Loucy (cell line): ENCODE results near the gene ZC3H18.

Experiments used
- H2AFZ ChIP-seq: fragments of 200-600 bp; sonication (generic); 2 replicates; pipeline ENCODE4 v1.6.0; 2016; ENCODE audit warnings: antibody characterized with exemption, mild to moderate bottlenecking, low read length, moderate library complexity
- H3F3A ChIP-seq: fragments of 200-600 bp; 2 replicates; pipeline ENCODE4 v1.6.0; 2016; ENCODE audit warnings: antibody characterized with exemption, low read depth, mild to moderate bottlenecking
- H3K27me3 ChIP-seq: fragments of 200-600 bp; sonication (generic); 2 replicates; pipeline ENCODE4 v1.6.1; 2014; ENCODE audit warnings: low read length, mild to moderate bottlenecking; ENCODE audit not compliant: insufficient read depth, poor library complexity, severe bottlenecking
- H3K36me3 ChIP-seq: fragments of 200-600 bp; sonication (generic); 2 replicates; pipeline ENCODE4 v1.6.1; 2016; ENCODE audit warnings: low read length; ENCODE audit not compliant: insufficient read depth
- H3K4me1 ChIP-seq: fragments of 200-600 bp; sonication (generic); 2 replicates; pipeline ENCODE4 v1.5.1; 2014; ENCODE audit warnings: low read length, mild to moderate bottlenecking; ENCODE audit not compliant: insufficient read depth, poor library complexity, severe bottlenecking
- H3K4me2 ChIP-seq: fragments of 200-600 bp; sonication (generic); 2 replicates; pipeline ENCODE4 v1.6.0; 2014; ENCODE audit warnings: antibody characterized with exemption, low read length, low read depth, mild to moderate bottlenecking; ENCODE audit not compliant: poor library complexity, severe bottlenecking
- H3K4me3 ChIP-seq: fragments of 200-600 bp; sonication (generic); 2 replicates; pipeline ENCODE4 v1.5.1; 2014; ENCODE audit warnings: low read length, mild to moderate bottlenecking, mixed read lengths; ENCODE audit not compliant: poor library complexity, severe bottlenecking
- H3K79me2 ChIP-seq: fragments of 200-600 bp; sonication (generic); 2 replicates; pipeline ENCODE4 v1.6.1; 2014; ENCODE audit warnings: low read length; ENCODE audit not compliant: insufficient read depth
- H3K9ac ChIP-seq: fragments of 200-600 bp; sonication (generic); 2 replicates; pipeline ENCODE4 v1.6.0; 2014; ENCODE audit warnings: mild to moderate bottlenecking, low read depth, low read length, moderate library complexity; ENCODE audit not compliant: poor library complexity, severe bottlenecking
- H3K9me2 ChIP-seq: fragments of 200-600 bp; sonication (generic); replicated peaks from 2 replicates; pipeline ENCODE4 v1.6.1; 2016; ENCODE audit warnings: low read depth, low read length, mixed read lengths
- H3K9me3 ChIP-seq: fragments of 200-600 bp; sonication (generic); 2 replicates; pipeline ENCODE4 v1.6.1; 2014; ENCODE audit warnings: mild to moderate bottlenecking, antibody characterized with exemption, low read length, low read depth; ENCODE audit not compliant: insufficient read depth
- H4K20me1 ChIP-seq: fragments of 200-600 bp; sonication (generic); 2 replicates; pipeline ENCODE4 v1.6.0; 2014; ENCODE audit warnings: antibody characterized with exemption, low read length, mild to moderate bottlenecking; ENCODE audit not compliant: insufficient read depth, poor library complexity, severe bottlenecking
- EZH2phosphoT487 ChIP-seq: fragments of 200-600 bp; IDR thresholded peaks from 2 replicates; pipeline ENCODE4 v1.6.1; 2018; ENCODE audit warnings: antibody characterized with exemption, mild to moderate bottlenecking, moderate library complexity, borderline replicate concordance
- TF ChIP-seq, protein P1 (sequence below): fragments of 200-600 bp; sonication (generic); conservative IDR thresholded peaks from 2 replicates; pipeline ENCODE4 v1.5.1; 2014; ENCODE audit warnings: mild to moderate bottlenecking, antibody characterized with exemption, low read length

The ZC3H18 gene

DNA sequence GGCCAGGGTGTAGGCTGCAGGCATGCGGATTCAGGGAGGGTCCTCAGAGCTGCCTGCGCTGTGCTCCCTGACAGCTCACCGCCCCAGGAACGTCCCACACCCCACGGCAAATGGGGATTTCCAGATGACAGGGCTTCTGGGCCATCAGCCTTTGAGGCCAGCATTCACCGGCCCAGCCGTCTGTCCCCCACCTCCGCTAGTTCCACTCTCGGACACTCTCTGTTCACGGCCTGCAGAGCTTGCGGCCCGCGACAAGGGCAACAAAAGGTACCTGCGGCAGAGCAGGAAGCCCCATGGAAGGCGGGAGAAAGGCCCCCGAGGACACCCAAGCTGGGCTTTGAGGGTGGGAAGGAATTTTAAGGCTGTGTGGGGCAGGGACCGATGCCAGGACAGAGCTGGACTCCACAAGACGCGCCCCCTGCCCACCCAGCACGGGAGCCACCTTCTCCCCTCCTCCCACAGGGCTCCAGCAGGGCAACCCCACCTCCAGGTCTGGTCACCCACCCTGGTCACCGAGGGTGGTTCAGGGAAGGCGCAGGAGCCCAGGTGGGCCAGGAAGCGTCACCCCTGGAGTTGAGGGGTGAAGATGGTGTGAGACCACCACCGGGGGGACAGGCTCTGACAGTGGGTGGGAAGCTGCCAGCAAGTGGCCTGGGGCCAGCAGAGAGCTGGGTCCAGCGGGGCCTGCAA, 86.2 kb downstream of the ZC3H18 start:
- no peak overlapping the region for H3K9ac ChIP-seq
- no peaks in the 10 kb centered on the region for H4K20me1 ChIP-seq
- no peak overlapping the region for H2AFZ ChIP-seq
- H3K27me3 ChIP-seq, result no peaks in the 10 kb centered on the region
- no peak overlapping the region for H3K4me3 ChIP-seq
- TF ChIP-seq, protein P1, sequence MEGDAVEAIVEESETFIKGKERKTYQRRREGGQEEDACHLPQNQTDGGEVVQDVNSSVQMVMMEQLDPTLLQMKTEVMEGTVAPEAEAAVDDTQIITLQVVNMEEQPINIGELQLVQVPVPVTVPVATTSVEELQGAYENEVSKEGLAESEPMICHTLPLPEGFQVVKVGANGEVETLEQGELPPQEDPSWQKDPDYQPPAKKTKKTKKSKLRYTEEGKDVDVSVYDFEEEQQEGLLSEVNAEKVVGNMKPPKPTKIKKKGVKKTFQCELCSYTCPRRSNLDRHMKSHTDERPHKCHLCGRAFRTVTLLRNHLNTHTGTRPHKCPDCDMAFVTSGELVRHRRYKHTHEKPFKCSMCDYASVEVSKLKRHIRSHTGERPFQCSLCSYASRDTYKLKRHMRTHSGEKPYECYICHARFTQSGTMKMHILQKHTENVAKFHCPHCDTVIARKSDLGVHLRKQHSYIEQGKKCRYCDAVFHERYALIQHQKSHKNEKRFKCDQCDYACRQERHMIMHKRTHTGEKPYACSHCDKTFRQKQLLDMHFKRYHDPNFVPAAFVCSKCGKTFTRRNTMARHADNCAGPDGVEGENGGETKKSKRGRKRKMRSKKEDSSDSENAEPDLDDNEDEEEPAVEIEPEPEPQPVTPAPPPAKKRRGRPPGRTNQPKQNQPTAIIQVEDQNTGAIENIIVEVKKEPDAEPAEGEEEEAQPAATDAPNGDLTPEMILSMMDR, result no peak
- TF ChIP-seq EZH2phosphoT487, result no peak
- H3K79me2 ChIP-seq, result peaks cover 22% of the 10 kb centered on the region; the same call in 1 of the 2 replicates
- H3F3A ChIP-seq, result no peaks in the 10 kb centered on the region
- H3K36me3 ChIP-seq, result no peaks in the 10 kb centered on the region; the same call in 1 of the 2 replicates
- no peak overlapping the region for H3K4me2 ChIP-seq
- H3K4me1 ChIP-seq, result peaks cover 5% of the 10 kb centered on the region
- H3K9me2 ChIP-seq, result no peaks in the 10 kb centered on the region
- no peaks in the 10 kb centered on the region for H3K9me3 ChIP-seq

DNA sequence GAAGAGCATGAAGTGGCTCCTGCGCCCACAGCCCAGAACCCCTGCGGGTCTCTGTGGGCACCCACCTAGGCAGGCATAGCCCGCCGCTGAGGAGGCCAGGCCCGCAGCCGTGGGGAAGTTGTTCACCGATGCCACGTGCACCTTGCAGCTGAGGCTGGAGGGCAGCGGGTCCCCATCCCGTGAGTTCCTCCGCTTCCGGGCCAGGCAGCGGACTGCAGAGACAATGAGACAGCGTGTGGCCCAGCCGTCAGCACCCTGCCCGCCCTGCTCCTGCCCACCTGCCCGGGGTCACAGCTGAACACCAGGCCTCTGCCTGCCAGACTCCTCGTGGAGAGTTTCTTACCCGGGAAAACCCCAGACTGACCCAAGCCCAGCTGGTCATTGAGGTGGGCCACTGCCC, 87.2 kb downstream of the ZC3H18 start:
- Histone ChIP-seq H3K4me2 (no peak overlapping the region), H2AFZ (no peak overlapping the region), H3K79me2 (peaks cover 30% of the 10 kb centered on the region; the same call in 1 of the 2 replicates), H3K9me3 (no peaks in the 10 kb centered on the region), H3K4me1 (no peaks in the 10 kb centered on the region), H3K9ac (no peak overlapping the region), H3K27me3 (no peaks in the 10 kb centered on the region), H3K9me2 (no peaks in the 10 kb centered on the region), H3K4me3 (no peak overlapping the region), H3K36me3 (no peaks in the 10 kb centered on the region; the same call in 1 of the 2 replicates), H4K20me1 (no peaks in the 10 kb centered on the region), H3F3A (no peaks in the 10 kb centered on the region)
- TF ChIP-seq, protein P1, result no peak
- no peak for TF ChIP-seq EZH2phosphoT487

- H3K9me3 ChIP-seq, result no peaks in the 10 kb centered on the region
- H3K9ac ChIP-seq, result no peak overlapping the region
- H4K20me1 ChIP-seq, result no peaks in the 10 kb centered on the region
- no peak overlapping the region for H3K4me2 ChIP-seq
- H3K9me2 ChIP-seq, result no peaks in the 10 kb centered on the region
- peaks cover 34% of the 10 kb centered on the region; the same call in 1 of the 2 replicates for H3K79me2 ChIP-seq
- no peaks in the 10 kb centered on the region; the same call in 1 of the 2 replicates for H3K36me3 ChIP-seq
- H3K4me1 ChIP-seq, result no peaks in the 10 kb centered on the region
- TF ChIP-seq, protein P1, result no peak
- no peak for TF ChIP-seq EZH2phosphoT487
- H2AFZ ChIP-seq, result no peak overlapping the region
- no peaks in the 10 kb centered on the region for H3K27me3 ChIP-seq
- H3F3A ChIP-seq, result no peaks in the 10 kb centered on the region
- H3K4me3 ChIP-seq, result no peak overlapping the region
Observed at GRCh38 chr16:88658714-88659113, 88.5 kb downstream of the ZC3H18 start.
